Astrocyte of the spinal cord (primary cell): Measurements from ENCODE around the gene DDX11.

Experiments
- DNase-seq: peaks from one replicate; pipeline ENCODE4 v3.0.0; 2011; ENCODE audit warnings: low read depth, low spot score
- H3K4me3 ChIP-seq: 2 replicates; pipeline ENCODE4 v1.5.1; 2011; ENCODE audit warnings: low read depth, mild to moderate bottlenecking, low read length, moderate library complexity
- CTCF ChIP-seq: IDR thresholded peaks from 2 replicates; pipeline ENCODE4 v1.5.1; 2012; ENCODE audit warnings: low read depth, mild to moderate bottlenecking, low read length, inconsistent platforms
- in situ Hi-C: cut with HindIII; loops from 2 replicates; pipeline ENCODE4 v1.10.0; 2017; ENCODE audit warnings: low sequenced_read_pairs

The DDX11 gene

GRCh38 chr12:31033681-31034080 is 40.0 kb upstream of the DDX11 start:
- TF ChIP-seq CTCF: no peak
- DNase-seq: no peak
- in situ Hi-C loops: no loop called here
- no peak overlapping the region for H3K4me3 ChIP-seq

GRCh38 chr12:31034372-31034771 is 39.3 kb upstream of the DDX11 start:
- DNase-seq: no peak
- no peak for TF ChIP-seq CTCF
- in situ Hi-C loops: no loop called here
- H3K4me3 ChIP-seq: no peak overlapping the region

GRCh38 chr12:31035226-31035625 is 38.4 kb upstream of the DDX11 start:
- DNase-seq: no peak
- TF ChIP-seq CTCF: no peak
- in situ Hi-C loops: no loop called here
- H3K4me3 ChIP-seq: no peak overlapping the region

GRCh38 chr12:31035967-31036665 is 37.5 kb upstream of the DDX11 start:
- no peak overlapping the region for H3K4me3 ChIP-seq
- TF ChIP-seq CTCF: no peak
- DNase-seq: peak; percentile 35
- in situ Hi-C loops: no loop called here

- no peak for DNase-seq
- in situ Hi-C loops: no loop called here
- no peak for TF ChIP-seq CTCF
- no peak overlapping the region for H3K4me3 ChIP-seq
These were observed 36.6 kb upstream of the DDX11 start for GRCh38 chr12:31037028-31037427.

- in situ Hi-C loops: no loop called here
- no peak overlapping the region for H3K4me3 ChIP-seq
- DNase-seq: no peak
- no peak for TF ChIP-seq CTCF
These were observed 35.7 kb upstream of the DDX11 start for GRCh38 chr12:31037931-31038330.
